ENCODE data around the gene NPM1. TPM values are rescaled to one million over a fixed set of nuclear protein-coding genes. Genes with fewer than 3 reads are reported as not detected.

Gene NPM1
- total RNA-seq, 1 donor from 2014 or later: 1,650 TPM

- H3K4me3 Mint-ChIP-seq: no peak overlapping the region
- peaks cover 24% of the 10 kb centered on the region for H3K27me3 Mint-ChIP-seq
- no peaks in the 10 kb centered on the region for H3K36me3 Mint-ChIP-seq
- no peak for TF ChIP-seq CTCF (conservative IDR thresholded peaks at IDR 0.05)
- H3K27ac Mint-ChIP-seq: no peak overlapping the region
- H3K4me1 Mint-ChIP-seq (ENCODE audit: unreplicated experiment): peaks cover 11% of the 10 kb centered on the region
- peak; percentile 50 for DNase-seq (ENCODE audit: extremely low spot score, unreplicated experiment)
- no peaks in the 10 kb centered on the region for H3K9me3 Mint-ChIP-seq
Measured at GRCh38 chr5:171422495-171422894, 34.8 kb downstream of the NPM1 start.

- H3K9me3 Mint-ChIP-seq: no peaks in the 10 kb centered on the region
- no peak overlapping the region for H3K27ac Mint-ChIP-seq
- H3K4me1 Mint-ChIP-seq (ENCODE audit: unreplicated experiment): peaks cover 11% of the 10 kb centered on the region
- H3K36me3 Mint-ChIP-seq: no peaks in the 10 kb centered on the region
- no peak overlapping the region for H3K4me3 Mint-ChIP-seq
- H3K27me3 Mint-ChIP-seq: peaks cover 24% of the 10 kb centered on the region
- no peak for TF ChIP-seq CTCF (conservative IDR thresholded peaks at IDR 0.05)
- DNase-seq (ENCODE audit: extremely low spot score, unreplicated experiment): peak; percentile 70
Measured at GRCh38 chr5:171422902-171423663, 35.4 kb downstream of the NPM1 start.

- no peak for TF ChIP-seq CTCF (conservative IDR thresholded peaks at IDR 0.05)
- Mint-ChIP-seq H3K27ac (no peak overlapping the region), H3K36me3 (no peaks in the 10 kb centered on the region), H3K27me3 (peaks cover 23% of the 10 kb centered on the region), H3K4me3 (no peak overlapping the region), H3K9me3 (no peaks in the 10 kb centered on the region), H3K4me1 (ENCODE audit: unreplicated experiment) (peaks cover 10% of the 10 kb centered on the region)
- peak; percentile 44 for DNase-seq (ENCODE audit: extremely low spot score, unreplicated experiment)
Measured at GRCh38 chr5:171424726-171425125, 37.1 kb downstream of the NPM1 start.

GRCh38 chr5:171425596-171426244 lies 38.1 kb downstream of the NPM1 start:
- no peak for TF ChIP-seq CTCF (conservative IDR thresholded peaks at IDR 0.05)
- peaks cover 21% of the 10 kb centered on the region for H3K27me3 Mint-ChIP-seq

GRCh38 chr5:171426266-171426665 lies 38.6 kb downstream of the NPM1 start:
- no peak overlapping the region for H3K27ac Mint-ChIP-seq
- peaks cover 3% of the 10 kb centered on the region for H3K4me1 Mint-ChIP-seq (ENCODE audit: unreplicated experiment)
- H3K9me3 Mint-ChIP-seq: no peaks in the 10 kb centered on the region
- DNase-seq (ENCODE audit: extremely low spot score, unreplicated experiment): peak; percentile 61
- peaks cover 15% of the 10 kb centered on the region for H3K27me3 Mint-ChIP-seq
- no peak overlapping the region for H3K4me3 Mint-ChIP-seq
- no peaks in the 10 kb centered on the region for H3K36me3 Mint-ChIP-seq
- no peak for TF ChIP-seq CTCF (conservative IDR thresholded peaks at IDR 0.05)

More at GRCh38 chr5:171425596-171426244, 38.1 kb downstream of the NPM1 start:
- H3K36me3 Mint-ChIP-seq: no peaks in the 10 kb centered on the region
- no peak overlapping the region for H3K4me3 Mint-ChIP-seq
- peaks cover 8% of the 10 kb centered on the region for H3K4me1 Mint-ChIP-seq (ENCODE audit: unreplicated experiment)
- H3K27ac Mint-ChIP-seq: no peak overlapping the region
- DNase-seq (ENCODE audit: extremely low spot score, unreplicated experiment): peak; percentile 32
- no peaks in the 10 kb centered on the region for H3K9me3 Mint-ChIP-seq
